ENCODE measurements around the gene CRB2.

CRB2 gene

DNA sequence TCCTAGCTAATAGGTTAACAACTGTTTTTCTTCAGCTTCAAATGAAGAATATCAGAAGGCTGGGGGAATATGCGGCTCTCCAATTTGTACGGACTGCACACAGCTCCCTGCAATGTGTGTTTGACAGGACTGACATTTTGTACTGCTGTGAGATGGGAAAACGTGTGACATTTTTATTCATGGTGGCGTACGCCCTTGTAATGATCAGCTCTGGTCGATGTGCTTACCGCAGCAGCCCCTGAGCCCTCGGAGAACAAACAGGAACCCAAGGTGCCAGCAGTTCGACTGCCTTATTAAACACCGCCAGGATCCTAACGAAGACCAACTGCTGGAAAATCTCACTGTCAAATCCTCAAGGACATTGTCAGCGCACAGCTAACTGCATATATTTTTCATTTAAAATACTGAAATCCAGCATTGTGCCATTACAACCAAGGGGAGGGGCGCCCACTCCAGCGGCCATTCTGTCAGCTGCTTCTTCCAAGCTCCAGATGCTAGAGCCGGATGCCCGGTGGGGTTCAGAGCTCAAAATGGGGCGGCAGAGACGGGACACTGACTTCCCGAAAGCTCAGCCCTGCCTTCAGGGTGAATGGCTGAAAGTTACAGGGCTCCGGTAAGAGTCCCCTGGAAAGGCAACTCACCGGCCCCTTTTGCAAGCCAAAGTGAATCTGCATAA, 66.8 kb downstream of the CRB2 start:
- no peak for DNase-seq (ENCODE audit: low spot score)

GRCh38 chr9:123423311-123423640, 67.3 kb downstream of the CRB2 start:
- no peak for DNase-seq (ENCODE audit: low spot score)

GRCh38 chr9:123424131-123424530, 68.1 kb downstream of the CRB2 start:
- no peak for DNase-seq (ENCODE audit: low spot score)

- no peak for DNase-seq (ENCODE audit: low spot score)
Observed at GRCh38 chr9:123424552-123425225, 68.7 kb downstream of the CRB2 start.

DNA sequence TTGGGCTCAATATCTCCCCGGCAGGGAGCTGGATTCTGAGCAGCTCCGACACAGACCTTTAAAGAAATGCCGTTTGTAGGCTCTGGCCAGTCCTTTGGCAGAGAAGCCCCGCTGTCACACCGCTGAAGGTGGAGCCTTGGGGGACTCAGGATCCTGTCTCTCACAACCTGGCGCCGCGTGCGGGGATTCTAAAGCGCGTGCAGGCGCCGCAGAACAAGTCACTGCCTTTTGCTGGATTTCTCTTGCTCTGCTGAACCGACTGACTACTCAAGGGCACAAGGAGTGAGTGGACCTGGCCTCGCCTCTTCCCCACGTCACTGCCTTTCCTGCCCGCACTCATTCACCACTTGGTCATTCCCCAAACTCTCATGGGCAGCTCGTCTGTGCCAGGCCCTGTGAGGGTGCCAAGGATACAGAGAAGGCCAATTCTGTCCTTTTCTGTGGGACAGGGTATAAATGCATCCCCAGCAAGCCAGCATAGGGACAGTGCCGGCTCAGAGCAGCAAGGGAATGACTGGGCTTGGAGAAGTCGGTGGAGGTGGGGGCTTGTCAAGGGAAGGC, 69.3 kb downstream of the CRB2 start:
- DNase-seq (ENCODE audit: low spot score), result peak; percentile 48

DNA sequence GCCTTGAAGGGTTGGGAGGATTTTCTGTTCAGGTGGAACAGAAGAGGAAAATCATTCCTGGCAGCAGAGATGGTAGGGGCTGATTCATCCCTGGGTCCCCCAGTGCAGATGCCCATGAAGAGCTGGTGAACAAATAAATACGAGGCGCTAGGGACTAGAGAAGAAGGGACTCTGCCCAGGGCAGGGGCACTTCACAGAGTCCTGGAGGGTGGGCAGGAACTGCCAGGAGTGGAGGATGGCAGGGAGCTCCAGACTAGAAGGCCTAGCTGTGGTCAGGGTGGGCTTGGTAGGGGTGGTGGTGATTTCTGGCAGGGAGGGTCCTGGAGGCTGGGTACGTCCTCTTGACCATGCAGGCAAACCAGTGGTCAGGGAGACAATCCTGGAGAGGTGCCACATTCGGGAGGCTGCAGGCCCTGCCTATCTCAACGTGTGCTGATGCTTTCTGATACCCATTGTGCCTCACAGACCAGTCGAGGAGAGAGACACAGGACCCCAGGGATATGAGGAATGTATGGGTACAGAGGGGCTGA, 69.9 kb downstream of the CRB2 start:
- no peak for DNase-seq (ENCODE audit: low spot score)

- DNase-seq (ENCODE audit: low spot score), result no peak
Observed at GRCh38 chr9:123426406-123426805, 70.4 kb downstream of the CRB2 start.
